BJ (cell line): ENCODE measurements around the gene PYHIN1. TPM values are rescaled to one million over a fixed set of nuclear protein-coding genes. Genes with fewer than 3 reads are reported as not detected.
"Not testable (repeated sequence)": the region's sequence is repeated elsewhere in the genome, so short reads cannot be mapped to it uniquely, and the experiment has no call there.

Experiments used
- CTCF ChIA-PET: fragments of 350-600 bp; formaldehyde crosslinking; extraction: SDS; loops from one replicate; lab custom pipeline; 2021; ENCODE audit warnings: antibody characterized with exemption, inconsistent platforms; lab: Yijun Ruan, JAX
- POLR2A ChIA-PET: fragments of 300-600 bp; sonication (Branson Sonifier 250); formaldehyde crosslinking; extraction: SDS; loops from one replicate; lab custom pipeline; 2021; ENCODE audit warnings: antibody characterized with exemption; lab: Charles Lee
- DNase-seq: peaks from one replicate; pipeline ENCODE4 v3.0.0-alpha.2; 2011; ENCODE audit warnings: low read depth
- H3K27me3 ChIP-seq: 2 replicates; pipeline ENCODE4 v1.6.0; 2011; ENCODE audit warnings: low read length; ENCODE audit not compliant: control insufficient read depth, insufficient read depth
- H3K36me3 ChIP-seq: 2 replicates; pipeline ENCODE4 v1.5.1; 2011; ENCODE audit warnings: low read length; ENCODE audit not compliant: control insufficient read depth, insufficient read depth
- H3K4me3 ChIP-seq: 2 replicates; pipeline ENCODE4 v1.5.1; 2011; ENCODE audit warnings: low read depth, mild to moderate bottlenecking, control low read depth, low read length
- polyA plus RNA-seq: library from polyadenylated mRNA; depleted of rRNA; stranded (reverse); fragments of >200 nt; gene quantifications from 2 replicates; pipeline ENCODE4 v1.2.3, GENCODE V29; 2011
- TF ChIP-seq, protein P1 (sequence below): IDR thresholded peaks from 2 replicates; pipeline ENCODE4 v1.5.1; 2011; ENCODE audit warnings: low read depth, mild to moderate bottlenecking, control low read depth, inconsistent platforms, low read length, moderate library complexity; ENCODE audit not compliant: insufficient read depth

Gene PYHIN1
- polyA plus RNA-seq, 1 experiment = not detected

DNA sequence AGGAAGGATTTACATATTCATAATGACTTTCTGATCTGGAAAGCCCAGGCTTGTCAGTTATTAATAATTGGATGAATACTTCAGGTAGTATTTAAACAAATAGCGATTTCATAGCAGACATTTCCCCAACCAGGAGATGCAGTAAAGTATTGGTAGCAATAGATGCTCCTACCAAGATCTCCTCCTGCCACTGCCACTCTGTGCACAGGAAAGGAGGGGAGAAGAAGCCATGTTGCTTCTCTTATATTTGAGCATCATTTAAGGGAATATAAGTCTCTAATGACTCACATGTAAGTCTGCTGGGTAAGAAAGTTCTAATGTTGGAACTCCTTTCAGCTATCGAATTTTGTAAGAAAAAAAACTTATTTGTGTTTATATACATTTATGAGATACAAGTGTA, 77.9 kb downstream of the PYHIN1 start:
- CTCF ChIA-PET = interaction anchor here (0.9 to 1.9 kb wide), 4 partner anchors 9 to 63 kb away, joined by 3 to 6 read pairs (median 4); no protein-coding TSS in a partner anchor

DNA sequence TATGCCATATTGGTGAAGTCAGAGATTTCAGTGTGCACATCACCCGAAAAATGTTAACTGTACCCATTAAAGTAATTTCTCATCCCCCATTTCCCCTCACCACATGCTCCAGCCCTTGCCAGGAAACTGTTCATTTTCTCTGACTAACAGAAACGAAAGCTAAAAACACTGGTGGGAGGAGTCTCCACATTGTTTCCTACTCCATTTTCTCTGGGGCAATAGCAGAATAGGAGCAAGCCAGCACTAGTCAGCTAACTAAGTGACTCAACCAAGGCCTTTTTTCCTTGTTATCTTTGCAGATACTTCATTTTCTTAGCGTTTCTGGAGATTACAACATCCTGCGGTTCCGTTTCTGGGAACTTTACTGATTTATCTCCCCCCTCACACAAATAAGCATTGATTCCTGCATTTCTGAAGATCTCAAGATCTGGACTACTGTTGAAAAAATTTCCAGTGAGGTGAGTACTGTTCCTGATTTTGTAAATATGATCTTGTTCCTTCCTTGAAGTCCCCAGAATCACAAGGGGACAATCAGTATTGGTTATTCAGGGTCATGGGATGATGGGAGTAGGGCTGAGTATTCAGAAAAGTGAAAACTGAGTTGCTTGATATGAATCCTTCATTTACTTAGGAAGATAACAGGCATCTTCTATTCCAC, 78.5 kb downstream of the PYHIN1 start, which contains the start of gene IFI16:
Gene IFI16 (plus strand): TSS at position 204 of the 658 bp plus-strand sequence. CDS start 4,774 bp downstream, outside the sequence.
- POLR2A ChIA-PET = interaction anchor here (0.6 to 1.0 kb wide), 4 partner anchors 10 to 1920 kb away, joined by 3 to 5 read pairs (median 4); no protein-coding TSS in a partner anchor
- no peaks in the 10 kb centered on the region for H3K27me3 ChIP-seq
- TF ChIP-seq, protein P1, sequence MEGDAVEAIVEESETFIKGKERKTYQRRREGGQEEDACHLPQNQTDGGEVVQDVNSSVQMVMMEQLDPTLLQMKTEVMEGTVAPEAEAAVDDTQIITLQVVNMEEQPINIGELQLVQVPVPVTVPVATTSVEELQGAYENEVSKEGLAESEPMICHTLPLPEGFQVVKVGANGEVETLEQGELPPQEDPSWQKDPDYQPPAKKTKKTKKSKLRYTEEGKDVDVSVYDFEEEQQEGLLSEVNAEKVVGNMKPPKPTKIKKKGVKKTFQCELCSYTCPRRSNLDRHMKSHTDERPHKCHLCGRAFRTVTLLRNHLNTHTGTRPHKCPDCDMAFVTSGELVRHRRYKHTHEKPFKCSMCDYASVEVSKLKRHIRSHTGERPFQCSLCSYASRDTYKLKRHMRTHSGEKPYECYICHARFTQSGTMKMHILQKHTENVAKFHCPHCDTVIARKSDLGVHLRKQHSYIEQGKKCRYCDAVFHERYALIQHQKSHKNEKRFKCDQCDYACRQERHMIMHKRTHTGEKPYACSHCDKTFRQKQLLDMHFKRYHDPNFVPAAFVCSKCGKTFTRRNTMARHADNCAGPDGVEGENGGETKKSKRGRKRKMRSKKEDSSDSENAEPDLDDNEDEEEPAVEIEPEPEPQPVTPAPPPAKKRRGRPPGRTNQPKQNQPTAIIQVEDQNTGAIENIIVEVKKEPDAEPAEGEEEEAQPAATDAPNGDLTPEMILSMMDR = no peak
- H3K36me3 ChIP-seq = 0 out of 2 replicates have a peak, but pooled peaks cover 1% of the 10 kb centered on the region
- peak within 1 kb of the TSS; percentile 48 for H3K4me3 ChIP-seq
- CTCF ChIA-PET = interaction anchor here (0.6 to 1.9 kb wide), 5 partner anchors 10 to 63 kb away, joined by 3 to 6 read pairs (median 3); no protein-coding TSS in a partner anchor
- peak; percentile 83 for DNase-seq

More for the DNA sequence above, 77.9 kb downstream of the PYHIN1 start:
- TF ChIP-seq, protein P1 = no peak
- Histone ChIP-seq H3K27me3 (no peaks in the 10 kb centered on the region), H3K36me3 (0 out of 2 replicates have a peak, but pooled peaks cover 1% of the 10 kb centered on the region), H3K4me3 (peak overlapping the region; percentile 48; the same call in 1 of the 2 replicates)
- POLR2A ChIA-PET = interaction anchor here (0.7 to 1.0 kb wide), 2 partner anchors 9 to 63 kb away, joined by 3 to 5 read pairs; no protein-coding TSS in a partner anchor
- DNase-seq = no peak

DNA sequence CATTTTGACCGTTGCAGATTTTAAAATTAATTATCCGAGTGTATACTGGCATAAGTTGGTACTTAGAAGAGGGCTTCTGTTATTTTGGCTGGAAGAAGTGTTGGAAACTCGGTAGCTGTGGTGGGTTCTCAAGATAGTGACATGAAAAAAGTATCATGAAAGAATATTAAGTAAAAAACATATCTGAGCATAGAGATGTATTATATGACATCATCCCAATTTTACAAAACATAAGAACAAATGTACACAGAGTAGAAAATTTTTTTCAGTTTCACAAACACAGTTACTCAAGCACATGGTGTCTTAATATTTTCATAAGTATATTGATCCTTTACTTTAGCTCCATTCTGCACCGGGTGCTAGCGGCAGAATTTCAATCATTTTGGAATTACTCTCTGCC, 79.0 kb downstream of the PYHIN1 start:
- ChIA-PET POLR2A (interaction anchor here (0.6 to 0.7 kb wide), 3 partner anchors 10 to 1921 kb away, joined by 3 to 4 read pairs (median 4); no protein-coding TSS in a partner anchor), CTCF (interaction anchor here (0.6 to 1.5 kb wide), 2 partner anchors 61 to 62 kb away, joined by 3 read pairs; no protein-coding TSS in a partner anchor)
- no peak for DNase-seq
- no peaks in the 10 kb centered on the region for H3K27me3 ChIP-seq
- peak overlapping the region; percentile 48 for H3K4me3 ChIP-seq
- H3K36me3 ChIP-seq = peaks cover 2% of the 10 kb centered on the region; the same call in 1 of the 2 replicates
- TF ChIP-seq, protein P1 = no peak

DNA sequence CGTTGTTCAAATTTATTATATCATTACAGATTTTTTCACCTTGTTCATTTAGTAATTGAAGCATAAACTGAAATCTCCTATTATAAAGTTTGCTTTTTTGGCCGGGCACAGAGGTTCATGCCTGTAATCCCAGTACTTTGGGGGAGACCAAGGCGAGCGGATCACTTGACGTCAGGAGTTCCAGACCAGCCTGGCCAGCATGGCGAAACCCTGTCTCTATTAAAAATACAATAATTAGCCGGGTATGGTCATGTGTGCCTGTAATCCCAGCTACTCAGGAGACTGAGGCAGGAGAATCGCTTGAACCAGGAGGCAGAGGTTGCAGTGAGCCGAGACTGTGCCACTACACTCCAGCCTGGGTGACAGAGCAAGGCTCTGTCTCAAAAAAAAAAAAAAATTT, 79.6 kb downstream of the PYHIN1 start:
- peak overlapping the region; percentile 48 for H3K4me3 ChIP-seq
- H3K27me3 ChIP-seq, H3K36me3 ChIP-seq, DNase-seq, CTCF ChIA-PET: not testable (repeated sequence)
- POLR2A ChIA-PET = interaction anchor here (0.6 kb wide), 1 partner anchor 78 kb away, joined by 4 read pairs; no protein-coding TSS in a partner anchor

DNA sequence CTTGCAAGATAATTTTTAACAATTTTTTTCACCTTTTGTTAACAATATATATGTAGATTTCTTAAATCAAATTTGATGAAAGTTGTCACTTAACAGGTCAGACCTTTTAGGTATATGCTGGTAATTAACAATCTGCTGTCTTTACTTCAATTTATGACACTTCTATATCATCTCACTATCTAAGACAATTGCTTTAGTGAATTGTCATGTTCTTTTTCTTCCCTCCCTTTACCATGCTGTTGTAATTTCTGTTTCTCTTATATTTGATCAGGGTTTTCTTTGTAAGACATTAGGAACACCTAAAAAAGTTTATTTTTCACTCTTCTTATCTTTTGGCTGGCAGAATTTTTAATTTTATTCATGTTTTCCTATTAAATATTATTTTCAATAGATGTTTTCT, 80.4 kb downstream of the PYHIN1 start:
- DNase-seq = no peak
- TF ChIP-seq, protein P1 = no peak
- H3K27me3 ChIP-seq = no peaks in the 10 kb centered on the region
- CTCF ChIA-PET = no interaction called here
- POLR2A ChIA-PET = no interaction called here
- peaks cover 9% of the 10 kb centered on the region for H3K36me3 ChIP-seq
- peak overlapping the region; percentile 48 for H3K4me3 ChIP-seq
